Measurements from ENCODE around the gene SEM1.
A peak's percentile ranks its signal among the peaks of the same experiment; 100 is the strongest.
"Not testable (repeated sequence)": the region's sequence is repeated elsewhere in the genome, so short reads cannot be mapped to it uniquely, and the experiment has no call there.

SEM1 gene

GRCh38 chr7:96709381-96710228 lies at the start of gene SEM1:
TSS of gene SEM1 (minus strand) at chr7:96709846. CDS start at chr7:96709763, 83 bp downstream.
- Histone ChIP-seq H3K36me3 (ENCODE audit: insufficient read depth, low read length) (peaks cover 32% of the 10 kb centered on the region), H3K4me2 (ENCODE audit: low read length) (peak within 1 kb of the TSS; percentile 92), H3F3A (ENCODE audit: insufficient read depth, low read length) (no peaks in the 10 kb centered on the region), H3K9me2 (ENCODE audit: low read depth, low read length) (no peaks in the 10 kb centered on the region), H3K4me3 (ENCODE audit: low read depth, low read length, poor library complexity, severe bottlenecking) (peak within 1 kb of the TSS; percentile 78), H3K79me2 (ENCODE audit: insufficient read depth, low read length) (peaks cover 46% of the 10 kb centered on the region), H4K20me1 (ENCODE audit: insufficient read depth, low read length) (no peaks in the 10 kb centered on the region), H3K27ac (ENCODE audit: low read depth, low read length, poor library complexity, severe bottlenecking) (peak within 1 kb of the TSS; percentile 45), H3K4me1 (ENCODE audit: insufficient read depth, low read length, severe bottlenecking) (peaks cover 24% of the 10 kb centered on the region), H3K9me3 (ENCODE audit: low read length) (no peaks in the 10 kb centered on the region), H3K27me3 (ENCODE audit: insufficient read depth, low read length) (no peaks in the 10 kb centered on the region), H2AFZ (ENCODE audit: low read length) (peak within 1 kb of the TSS; percentile 76), H3K9ac (ENCODE audit: low read length) (peak within 1 kb of the TSS; percentile 80)
- TF ChIP-seq CTCF (IDR thresholded peaks at IDR 0.05; ENCODE audit: low read length) (no peak; the same call in 1 of the 2 replicates), EZH2 (IDR thresholded peaks at IDR 0.05; ENCODE audit: borderline replicate concordance, low read length) (no peak)

GRCh38 chr7:96757880-96758279 lies 48.2 kb upstream of the SEM1 start:
- H3K9me3 ChIP-seq (ENCODE audit: low read length); H3F3A ChIP-seq (ENCODE audit: insufficient read depth, low read length): not testable (repeated sequence)

GRCh38 chr7:96747418-96747940 lies 37.8 kb upstream of the SEM1 start:
- H3F3A ChIP-seq (ENCODE audit: insufficient read depth, low read length) = no peaks in the 10 kb centered on the region
- no peak overlapping the region for H3K27ac ChIP-seq (ENCODE audit: low read depth, low read length, poor library complexity, severe bottlenecking)
- TF ChIP-seq CTCF (IDR thresholded peaks at IDR 0.05; ENCODE audit: low read length) (no peak), EZH2 (IDR thresholded peaks at IDR 0.05; ENCODE audit: borderline replicate concordance, low read length) (no peak)

More at GRCh38 chr7:96757880-96758279, 48.2 kb upstream of the SEM1 start:
- H3K4me2 ChIP-seq (ENCODE audit: low read length); H3K27ac ChIP-seq (ENCODE audit: low read depth, low read length, poor library complexity, severe bottlenecking); H2AFZ ChIP-seq (ENCODE audit: low read length); H3K4me3 ChIP-seq (ENCODE audit: low read depth, low read length, poor library complexity, severe bottlenecking); H3K9ac ChIP-seq (ENCODE audit: low read length); H3K79me2 ChIP-seq (ENCODE audit: insufficient read depth, low read length); H4K20me1 ChIP-seq (ENCODE audit: insufficient read depth, low read length); H3K36me3 ChIP-seq (ENCODE audit: insufficient read depth, low read length); H3K27me3 ChIP-seq (ENCODE audit: insufficient read depth, low read length); H3K9me2 ChIP-seq (ENCODE audit: low read depth, low read length); H3K4me1 ChIP-seq (ENCODE audit: insufficient read depth, low read length, severe bottlenecking): not testable (repeated sequence)

More at GRCh38 chr7:96747418-96747940, 37.8 kb upstream of the SEM1 start:
- Histone ChIP-seq H3K4me2 (ENCODE audit: low read length) (no peak overlapping the region), H3K27me3 (ENCODE audit: insufficient read depth, low read length) (no peaks in the 10 kb centered on the region), H3K4me3 (ENCODE audit: low read depth, low read length, poor library complexity, severe bottlenecking) (no peak overlapping the region), H3K9ac (ENCODE audit: low read length) (no peak overlapping the region), H3K4me1 (ENCODE audit: insufficient read depth, low read length, severe bottlenecking) (no peaks in the 10 kb centered on the region), H3K36me3 (ENCODE audit: insufficient read depth, low read length) (no peaks in the 10 kb centered on the region), H3K9me3 (ENCODE audit: low read length) (no peaks in the 10 kb centered on the region), H3K79me2 (ENCODE audit: insufficient read depth, low read length) (no peaks in the 10 kb centered on the region), H3K9me2 (ENCODE audit: low read depth, low read length) (no peaks in the 10 kb centered on the region; the same call in 1 of the 2 replicates), H4K20me1 (ENCODE audit: insufficient read depth, low read length) (no peaks in the 10 kb centered on the region), H2AFZ (ENCODE audit: low read length) (no peak overlapping the region)

Data from OCI-LY1 (cell line).